HG03103 (cell line): ENCODE measurements around the gene KCNMA1.

ENCODE experiments used
- ATAC-seq: cut with Tn5 transposase; IDR thresholded peaks from one replicate; pipeline ENCODE4 v1.9.1; 2021; ENCODE audit warnings: low read depth; ENCODE audit not compliant: unreplicated experiment

Gene KCNMA1

DNA sequence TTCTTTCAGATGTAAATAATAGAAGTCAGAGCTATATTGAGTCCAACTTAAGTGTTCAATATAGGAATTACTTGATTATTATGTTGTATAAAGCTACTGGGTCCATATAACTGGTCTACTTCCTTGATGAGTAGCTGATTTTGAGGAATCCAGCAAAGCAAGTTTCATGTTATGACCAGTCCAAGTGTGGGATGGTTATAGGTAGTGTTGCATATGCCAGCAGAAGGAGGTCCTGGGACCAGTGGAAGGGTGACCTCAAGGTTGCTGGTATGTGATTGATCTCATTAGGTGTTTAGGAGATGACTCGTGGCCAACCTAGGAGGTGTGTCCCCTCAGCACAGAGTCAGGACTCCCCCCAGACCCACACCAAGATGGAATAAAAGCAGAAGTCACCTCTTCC is 551.5 kb downstream of the KCNMA1 start:
- ATAC-seq, result no peak

DNA sequence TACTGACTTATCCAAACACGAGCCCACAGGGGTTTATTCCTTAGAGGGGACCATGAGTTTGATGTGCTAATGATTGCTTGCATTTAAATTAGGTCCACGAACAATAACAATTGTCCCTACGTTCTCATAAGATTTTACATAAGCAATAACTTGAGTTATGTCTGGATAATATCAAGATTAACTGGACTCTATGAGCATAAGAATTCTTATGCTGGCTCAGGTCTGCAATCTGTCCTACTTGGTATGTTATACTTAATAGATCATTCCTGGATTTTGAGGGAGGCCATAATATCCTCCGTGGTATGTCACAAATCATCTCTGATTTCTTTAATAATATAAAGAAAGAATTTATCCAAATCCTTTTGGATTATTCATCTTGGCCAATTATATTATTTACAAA is 552.3 kb downstream of the KCNMA1 start:
- no peak for ATAC-seq

DNA sequence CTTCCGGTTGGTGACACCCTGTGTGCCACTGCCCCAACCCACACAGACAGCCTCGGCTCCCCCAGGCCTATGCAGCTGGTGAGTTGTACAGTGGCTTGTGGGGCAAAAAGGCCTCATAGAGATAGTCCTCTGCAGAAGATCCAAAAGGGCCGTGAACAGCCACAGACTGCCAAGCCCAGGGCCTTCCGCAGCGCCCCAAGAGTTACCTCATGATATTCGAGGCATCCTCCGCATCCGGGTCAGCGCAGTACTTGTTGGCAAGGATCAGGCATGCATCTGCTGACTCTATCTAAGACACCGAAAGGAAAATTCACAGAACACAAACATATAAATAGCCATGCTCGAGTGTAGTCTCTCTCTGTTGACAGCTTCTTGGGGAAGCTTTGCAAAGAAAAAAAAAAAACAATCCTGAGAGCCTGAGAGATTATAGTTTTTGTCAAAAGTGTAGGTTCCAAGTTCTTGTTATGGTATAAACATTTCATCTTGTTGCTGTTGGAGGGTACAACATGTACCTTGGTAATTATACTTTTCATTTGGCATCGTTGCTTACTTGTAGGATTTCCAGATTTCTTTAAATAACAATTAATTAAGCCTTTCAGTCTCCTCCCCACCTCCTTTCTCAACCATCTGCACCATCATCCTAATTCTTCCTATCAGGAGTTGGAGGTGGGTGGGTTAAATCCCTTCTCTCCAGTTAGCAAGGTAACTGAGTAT is 553.0 kb downstream of the KCNMA1 start:
- ATAC-seq, result no peak

DNA sequence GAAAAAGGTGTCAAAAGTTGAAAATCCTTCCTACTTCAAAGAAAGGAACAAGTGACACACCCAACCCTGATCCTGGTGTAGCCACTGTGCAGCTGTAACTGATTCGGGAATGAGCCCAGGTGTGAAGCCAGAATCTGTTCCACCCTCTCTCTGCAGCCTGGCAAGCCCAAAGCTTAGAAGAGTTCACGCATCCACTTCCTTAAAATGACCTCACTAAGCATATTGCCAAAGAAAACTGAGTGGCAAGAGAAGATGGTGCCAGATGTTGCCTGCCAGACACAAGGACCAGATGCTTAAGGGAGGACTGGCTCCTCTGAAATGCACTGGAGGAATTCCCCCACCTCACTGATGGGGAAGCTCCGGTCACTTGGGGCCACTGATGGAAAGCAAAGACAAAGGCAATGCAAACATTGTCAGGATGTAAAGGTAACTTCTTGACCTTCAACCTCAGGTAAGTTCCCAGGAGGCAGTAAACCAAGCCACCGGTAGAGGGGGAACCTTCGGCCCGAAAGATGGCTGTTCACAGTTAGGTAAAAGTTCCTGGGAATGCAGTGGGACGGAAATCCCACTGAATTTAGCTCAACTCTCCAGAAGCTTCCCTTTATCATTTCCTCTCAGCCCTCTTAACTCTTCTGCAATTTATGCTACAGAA is 554.9 kb downstream of the KCNMA1 start:
- no peak for ATAC-seq

GRCh38 chr10:77081481-77081891 is 556.1 kb downstream of the KCNMA1 start:
- no peak for ATAC-seq

- ATAC-seq, result no peak
Measured at GRCh38 chr10:77080361-77081027, 557.1 kb downstream of the KCNMA1 start.

- no peak for ATAC-seq
Measured at GRCh38 chr10:77079592-77080300, 557.9 kb downstream of the KCNMA1 start.

- ATAC-seq, result no peak
Measured at GRCh38 chr10:77077316-77077945, 560.2 kb downstream of the KCNMA1 start.

- ATAC-seq, result no peak
Measured at GRCh38 chr10:77075926-77076325, 561.7 kb downstream of the KCNMA1 start.

DNA sequence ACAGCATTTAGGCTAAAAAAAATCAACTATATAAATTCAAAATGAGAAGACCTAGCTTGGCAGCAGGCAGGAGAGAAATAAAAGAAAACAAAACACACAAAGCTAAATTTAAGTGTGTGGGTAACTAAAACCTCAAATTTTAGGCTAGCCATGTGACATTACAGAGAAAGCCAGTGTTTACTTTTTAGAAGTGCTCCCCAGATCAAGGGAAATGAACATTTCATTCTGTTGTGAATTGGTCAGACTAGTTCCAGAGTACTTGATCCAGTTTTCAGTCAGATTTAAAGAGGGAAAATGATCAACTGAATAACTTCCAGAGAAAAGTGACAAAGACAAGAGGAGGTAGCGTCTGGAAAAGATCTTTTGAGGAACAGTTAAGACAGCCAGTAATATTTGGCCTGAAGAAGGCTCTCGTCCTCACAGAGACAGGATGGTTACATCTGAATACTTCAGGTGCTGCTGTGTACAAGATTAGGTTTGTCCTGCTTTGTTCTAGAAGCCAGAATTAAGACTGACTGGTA is 563.4 kb downstream of the KCNMA1 start:
- no peak for ATAC-seq

DNA sequence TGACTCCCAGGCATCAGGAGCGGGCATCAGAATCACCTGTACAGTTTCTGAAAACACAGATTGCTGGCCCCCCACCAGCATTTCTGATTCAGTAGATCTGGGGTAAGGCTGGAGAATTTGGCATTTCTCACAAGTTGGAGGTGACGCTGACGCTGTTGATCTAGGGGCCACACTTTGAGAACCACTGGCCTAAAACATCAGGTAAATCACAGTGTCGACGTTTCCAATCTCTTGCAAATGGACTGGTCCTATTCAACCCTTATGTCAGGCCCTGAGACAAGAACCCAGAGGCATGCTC is 564.0 kb downstream of the KCNMA1 start:
- no peak for ATAC-seq

DNA sequence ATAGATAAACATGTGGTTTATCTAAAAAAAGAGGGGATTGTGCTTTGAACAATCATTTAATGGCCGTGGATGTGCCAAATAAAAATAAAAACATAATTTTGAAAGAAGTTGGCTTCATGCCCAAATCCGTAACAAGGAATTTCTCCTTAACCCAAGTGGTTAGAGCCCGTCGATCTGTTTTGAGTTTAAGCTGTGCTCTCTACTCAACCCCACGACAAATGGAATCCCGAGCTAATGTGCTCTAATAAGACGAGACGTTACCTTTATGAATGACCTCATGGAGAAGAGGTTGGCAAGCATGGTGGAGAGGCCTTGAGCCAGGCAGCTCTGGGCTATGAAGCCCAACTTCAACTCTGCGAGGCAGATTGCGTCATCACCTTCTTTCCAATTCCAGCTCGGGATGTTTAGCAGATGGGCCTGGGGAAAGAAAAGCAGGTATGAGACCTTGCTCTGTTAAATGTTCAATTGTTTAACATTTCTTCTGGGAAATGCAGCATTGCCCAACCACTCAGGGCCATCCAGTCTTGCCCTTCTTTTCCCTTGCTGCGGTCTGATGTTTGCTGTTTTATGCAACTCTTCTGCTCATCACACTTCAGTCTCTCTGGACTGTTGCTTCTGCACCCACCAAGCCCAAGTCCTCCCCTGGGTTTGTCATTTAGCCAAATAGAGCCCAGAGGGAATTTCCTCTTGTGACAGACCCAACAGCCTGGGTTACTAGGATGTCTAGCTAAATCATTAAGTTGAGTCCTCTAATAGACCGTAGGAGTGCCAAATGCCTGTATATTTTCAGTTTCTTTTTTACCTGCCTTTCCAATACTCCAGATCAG is 564.6 kb downstream of the KCNMA1 start:
- no peak for ATAC-seq

- no peak for ATAC-seq
Measured at GRCh38 chr10:77072361-77072835, 565.2 kb downstream of the KCNMA1 start.

GRCh38 chr10:77071956-77072355 is 565.7 kb downstream of the KCNMA1 start:
- ATAC-seq, result no peak

DNA sequence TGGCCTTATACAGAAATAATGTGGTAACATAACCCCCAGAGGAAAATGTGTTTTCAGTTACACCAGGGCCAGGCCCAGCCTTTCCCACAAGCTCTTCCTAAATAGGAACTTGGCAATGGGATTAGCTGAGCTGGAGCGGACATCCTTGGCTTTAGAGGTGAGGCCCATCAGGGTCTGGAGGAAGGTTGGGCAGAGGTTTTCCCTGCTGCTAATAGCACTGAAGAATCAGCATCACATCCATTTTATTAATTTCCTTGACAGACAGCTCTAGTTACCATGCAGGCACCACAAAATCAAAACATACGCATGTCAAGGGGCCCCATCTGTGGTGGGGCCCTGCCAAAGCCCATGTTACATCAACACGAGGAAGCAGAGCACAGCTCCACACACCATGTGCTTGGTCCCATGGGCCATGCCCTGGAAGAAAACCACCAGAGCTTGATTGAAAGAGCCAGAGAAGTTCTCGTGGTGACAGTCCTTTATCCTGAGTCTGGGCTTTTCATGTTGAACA is 566.6 kb downstream of the KCNMA1 start:
- no peak for ATAC-seq

GRCh38 chr10:77070346-77070745 is 567.3 kb downstream of the KCNMA1 start:
- no peak for ATAC-seq

DNA sequence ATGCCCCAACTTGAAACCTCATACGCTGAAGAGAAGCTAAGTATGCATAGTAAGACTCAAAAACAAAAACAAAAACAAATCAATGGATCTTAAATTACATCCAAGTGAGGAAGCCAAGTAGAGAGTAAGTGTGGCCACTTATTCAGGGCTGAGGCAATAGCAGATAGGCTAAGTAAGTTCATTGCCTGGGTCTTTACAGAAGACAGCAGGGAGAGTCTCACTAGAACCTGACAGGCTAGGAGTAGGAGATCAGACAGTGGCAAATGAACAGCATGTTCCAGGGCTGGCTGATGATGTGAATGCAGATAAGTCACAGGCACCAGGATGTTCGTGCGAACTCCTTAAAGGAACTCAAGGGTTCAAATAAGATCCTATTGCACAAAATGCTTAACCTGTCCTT is 568.6 kb downstream of the KCNMA1 start:
- ATAC-seq, result no peak

GRCh38 chr10:77068272-77068671 is 569.3 kb downstream of the KCNMA1 start:
- no peak for ATAC-seq

GRCh38 chr10:77062381-77062780 is 575.2 kb downstream of the KCNMA1 start:
- no peak for ATAC-seq

DNA sequence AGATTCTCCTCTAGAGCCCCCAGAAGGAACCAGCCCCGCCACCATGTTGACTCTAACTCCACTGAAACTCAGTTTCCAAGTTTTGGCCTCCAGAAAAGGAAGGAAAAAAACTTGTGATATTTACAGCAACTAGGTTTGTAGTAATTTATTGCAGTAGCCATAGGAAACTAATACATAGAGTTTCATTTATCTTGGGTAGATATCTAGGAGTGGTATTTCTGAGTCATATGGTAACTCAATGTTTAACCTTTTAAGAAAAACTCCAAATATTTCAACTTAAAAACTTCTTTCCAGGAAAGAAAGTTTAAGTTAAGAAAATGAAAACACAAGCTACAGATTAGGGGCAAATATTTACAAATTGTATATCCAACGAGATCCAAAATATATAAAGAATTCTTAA is 576.7 kb downstream of the KCNMA1 start:
- ATAC-seq, result no peak
